CD4-positive, alpha-beta T cell (primary cell): ENCODE measurements around the gene MUC2. TPM values are rescaled to one million over a fixed set of nuclear protein-coding genes. Genes with fewer than 3 reads are reported as not detected.

Experiments
- ATAC-seq: fragments of 200-7000 bp; cut with Tn5 transposase; one replicate; pipeline ENCODE4 v1.10.0; 2022; ENCODE audit warnings: mild to moderate bottlenecking; ENCODE audit not compliant: poor library complexity
- CTCF ChIA-PET: fragments of 350-600 bp; sonication (Branson Sonifier 250); formaldehyde crosslinking; loops from one replicate; lab custom pipeline; 2021; ENCODE audit warnings: antibody characterized with exemption, inconsistent platforms; lab: Charles Lee
- POLR2A ChIA-PET: fragments of 350-600 bp; sonication (Branson Sonifier 250); formaldehyde crosslinking; loops from one replicate; lab custom pipeline; 2021; ENCODE audit warnings: antibody characterized with exemption, inconsistent platforms; lab: Charles Lee
- DNase-seq, 14 experiments: peaks; one replicate each; pipeline ENCODE4 v3.0.0-alpha.2; 2013 to 2020; ENCODE audit warnings: mixed read lengths in 2 of 14
- H3K27ac ChIP-seq, 2 donors: one replicate each; pipeline versions ENCODE4 v1.5.1 to v1.7.0; 2013; ENCODE audit warnings: low read length in 2 of 2, low read depth in 1 of 2, mild to moderate bottlenecking in 1 of 2
- H3K27me3 ChIP-seq, 2 experiments: 1 replicate in 1 of 2; 2 replicates in 1 of 2; pipeline versions ENCODE4 v1.6.1 to v1.7.0; 2013; ENCODE audit warnings: low read length in 2 of 2, control low read depth in 1 of 2, mild to moderate bottlenecking in 1 of 2, moderate library complexity in 1 of 2; ENCODE audit not compliant: insufficient read depth in 2 of 2, control insufficient read depth in 1 of 2
- H3K36me3 ChIP-seq: one replicate; pipeline ENCODE4 v1.6.1; 2013; ENCODE audit warnings: low read length, control low read depth; ENCODE audit not compliant: insufficient read depth
- H3K4me1 ChIP-seq: one replicate; pipeline ENCODE4 v1.6.1; 2013; ENCODE audit warnings: low read length, control low read depth; ENCODE audit not compliant: insufficient read depth
- H3K4me3 ChIP-seq: one replicate; pipeline ENCODE4 v1.5.1; 2013; ENCODE audit warnings: mild to moderate bottlenecking, low read length, moderate library complexity
- H3K9me3 ChIP-seq, 2 experiments: 1 replicate in 1 of 2; 2 replicates in 1 of 2; pipeline versions ENCODE4 v1.6.1 to v1.7.0; 2013; ENCODE audit warnings: low read length in 2 of 2, mild to moderate bottlenecking in 2 of 2, control low read depth in 1 of 2, moderate library complexity in 1 of 2; ENCODE audit not compliant: control insufficient read depth in 1 of 2, insufficient read depth in 1 of 2
- H3K27ac Mint-ChIP-seq: one replicate; pipeline ENCODE4 v1.8.0; 2020; ENCODE audit warnings: mixed read lengths
- H3K27me3 Mint-ChIP-seq: one replicate; pipeline ENCODE4 v1.8.0; 2021; ENCODE audit warnings: mixed read lengths
- H3K36me3 Mint-ChIP-seq: one replicate; pipeline ENCODE4 v1.8.0; 2021; ENCODE audit warnings: low read depth, mixed read lengths
- H3K4me1 Mint-ChIP-seq: one replicate; pipeline ENCODE4 v1.8.0; 2021; ENCODE audit warnings: low read depth, mixed read lengths
- H3K4me3 Mint-ChIP-seq: one replicate; pipeline ENCODE4 v1.8.0; 2020; ENCODE audit warnings: mild to moderate bottlenecking, mixed read lengths
- H3K9me3 Mint-ChIP-seq: one replicate; pipeline ENCODE4 v1.8.0; 2020; ENCODE audit warnings: mixed read lengths
- CTCF ChIP-seq: fragments of 200-600 bp; IDR thresholded peaks from one replicate; pipeline ENCODE4 v1.8.0; 2022; ENCODE audit warnings: antibody characterized with exemption, mild to moderate bottlenecking
- intact Hi-C, 2 experiments: fragments of 100-400 bp; cut with DNase I in 1 of 2; cut with micrococcal nuclease in 1 of 2; formaldehyde crosslinking; loops; one replicate each; pipeline versions ENCODE4 v1.15.1 to v1.9.0; 2023 to 2025; cut with DNase I, micrococcal nuclease
- total RNA-seq, 174 experiments: library from RNA in 2 of 174; stranded (reverse) in 2 of 174; gene quantifications; one replicate each; pipeline ENCODE4 v1.2.3 and lab custom pipeline; 2021 to 2026

The MUC2 gene
- total RNA-seq, 2 experiments from 2014 or later = not detected

- no peak overlapping the region for H3K4me3 ChIP-seq
- H3K9me3 ChIP-seq = peaks cover 0 to 8% of the 10 kb centered on the region in 2 experiments
- H3K27me3 Mint-ChIP-seq = no peaks in the 10 kb centered on the region
- H3K27me3 ChIP-seq = no peaks in the 10 kb centered on the region
- no peak for TF ChIP-seq CTCF
- no peaks in the 10 kb centered on the region for H3K9me3 Mint-ChIP-seq
- no peak overlapping the region for H3K27ac Mint-ChIP-seq
- ATAC-seq = no peak
- no peaks in the 10 kb centered on the region for H3K36me3 Mint-ChIP-seq
- ChIA-PET CTCF (no interaction called here), POLR2A (no interaction called here)
- H3K4me1 Mint-ChIP-seq = no peaks in the 10 kb centered on the region
- H3K4me3 Mint-ChIP-seq = no peak overlapping the region
- H3K4me1 ChIP-seq = no peaks in the 10 kb centered on the region
- no peak overlapping the region for H3K27ac ChIP-seq
- no peaks in the 10 kb centered on the region for H3K36me3 ChIP-seq
- intact Hi-C loops = no loop called here
- no peak for DNase-seq
Observed at GRCh38 chr11:1087961-1088926, 13.6 kb downstream of the MUC2 start.

- no peak overlapping the region for H3K27ac ChIP-seq
- intact Hi-C loops = no loop called here
Observed at GRCh38 chr11:1088927-1089737, 14.5 kb downstream of the MUC2 start.

More at GRCh38 chr11:1088927-1089737, 14.5 kb downstream of the MUC2 start:
- no peak overlapping the region for H3K4me3 ChIP-seq
- Mint-ChIP-seq H3K9me3 (no peaks in the 10 kb centered on the region), H3K4me1 (no peaks in the 10 kb centered on the region), H3K36me3 (no peaks in the 10 kb centered on the region), H3K27ac (no peak overlapping the region), H3K27me3 (no peaks in the 10 kb centered on the region), H3K4me3 (no peak overlapping the region)
- no peak for DNase-seq
- ATAC-seq = no peak
- no peaks in the 10 kb centered on the region for H3K36me3 ChIP-seq
- H3K4me1 ChIP-seq = no peaks in the 10 kb centered on the region
- CTCF ChIA-PET = no interaction called here
- POLR2A ChIA-PET = no interaction called here
- H3K9me3 ChIP-seq = peaks cover 0 to 8% of the 10 kb centered on the region in 2 experiments
- no peaks in the 10 kb centered on the region for H3K27me3 ChIP-seq
- no peak for TF ChIP-seq CTCF
